ENCODE data around the gene NRBF2.

Gene NRBF2

GRCh38 chr10:63103971-63104409, 29.1 kb upstream of the NRBF2 start:
- ATAC-seq (ENCODE audit: insufficient read depth, low read depth) (no peak), DNase-seq (no peak)
- no peak overlapping the region for H3K27ac ChIP-seq (ENCODE audit: low read length)
- no peaks in the 10 kb centered on the region for H3K4me1 ChIP-seq (ENCODE audit: insufficient read depth, low read length)
- no peak overlapping the region for H3K9ac ChIP-seq (ENCODE audit: low read depth, low read length)
- no peak overlapping the region for H2AFZ ChIP-seq (ENCODE audit: low read depth, low read length)
- H3K4me3 ChIP-seq (ENCODE audit: low read depth in 1 of 2, low read length in 2 of 2) = no peak overlapping the region
- H3K79me2 ChIP-seq (ENCODE audit: insufficient read depth, low read length) = no peaks in the 10 kb centered on the region
- no peaks in the 10 kb centered on the region for H3K9me3 ChIP-seq (ENCODE audit: insufficient read depth, low read length, severe bottlenecking)
- TF ChIP-seq EZH2 (IDR thresholded peaks at IDR 0.05; ENCODE audit: borderline replicate concordance, low read depth, low read length, severe bottlenecking) (no peak), CTCF (IDR thresholded peaks at IDR 0.05; ENCODE audit: borderline replicate concordance, extremely low read depth, low read length, poor library complexity, severe bottlenecking) (no peak)
- H3K4me2 ChIP-seq (ENCODE audit: insufficient read depth, low read length) = no peak overlapping the region
- no peaks in the 10 kb centered on the region for H4K20me1 ChIP-seq (ENCODE audit: insufficient read depth, low read length)
- no peaks in the 10 kb centered on the region for H3K36me3 ChIP-seq (ENCODE audit: insufficient read depth, low read length)
- no peaks in the 10 kb centered on the region for H3K27me3 ChIP-seq (ENCODE audit: insufficient read depth, low read length, poor library complexity)

DNA sequence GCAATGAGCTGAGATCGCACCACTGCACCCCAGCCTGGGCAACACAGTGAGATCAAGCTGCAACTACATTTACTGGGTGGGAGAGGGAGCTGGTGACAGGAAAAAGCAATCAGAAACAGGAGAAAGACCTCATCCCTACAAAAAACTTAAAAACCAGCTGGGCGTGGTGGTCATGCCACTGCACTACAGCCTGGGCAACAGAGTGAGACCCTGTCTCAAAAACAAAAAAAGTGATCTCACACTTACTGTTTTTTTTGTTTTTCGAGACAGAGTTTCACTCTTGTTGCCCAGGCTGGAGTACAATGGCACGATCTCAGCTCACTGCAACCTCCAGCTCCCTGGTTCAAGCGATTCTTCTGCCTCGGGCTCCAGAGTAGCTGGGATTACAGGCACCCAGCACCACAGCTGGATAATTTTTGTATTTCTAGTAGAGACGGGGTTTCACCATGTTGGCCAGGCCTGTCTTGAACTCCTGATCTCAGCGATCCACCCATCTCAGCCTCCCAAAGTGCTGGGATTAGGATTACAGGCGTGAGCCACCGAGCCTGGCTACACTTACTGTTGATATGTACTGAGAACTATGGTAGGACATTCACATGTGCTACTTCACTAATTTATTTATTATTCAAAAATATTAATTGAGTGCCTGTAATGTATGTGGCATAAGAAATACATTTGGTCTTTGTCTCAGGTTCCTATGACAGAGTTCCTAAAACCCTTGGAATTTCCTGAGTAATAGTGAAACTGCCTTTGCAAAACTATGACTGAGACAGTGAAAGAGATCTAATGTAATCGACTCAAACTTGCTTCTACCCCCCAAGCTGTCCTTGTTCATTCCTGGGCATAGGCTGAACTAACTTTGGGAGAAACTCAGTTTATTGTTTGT, 27.7 kb upstream of the NRBF2 start:
- ATAC-seq (ENCODE audit: insufficient read depth, low read depth) (no peak), DNase-seq (no peak)
- Histone ChIP-seq H3K27ac (ENCODE audit: low read length) (no peak overlapping the region), H3K9me3 (ENCODE audit: insufficient read depth, low read length, severe bottlenecking) (no peaks in the 10 kb centered on the region), H3K4me1 (ENCODE audit: insufficient read depth, low read length) (no peaks in the 10 kb centered on the region), H3K36me3 (ENCODE audit: insufficient read depth, low read length) (no peaks in the 10 kb centered on the region), H3K27me3 (ENCODE audit: insufficient read depth, low read length, poor library complexity) (no peaks in the 10 kb centered on the region), H3K79me2 (ENCODE audit: insufficient read depth, low read length) (no peaks in the 10 kb centered on the region), H2AFZ (ENCODE audit: low read depth, low read length) (no peak overlapping the region), H4K20me1 (ENCODE audit: insufficient read depth, low read length) (no peaks in the 10 kb centered on the region), H3K4me3 (ENCODE audit: low read depth in 1 of 2, low read length in 2 of 2) (no peak overlapping the region), H3K9ac (ENCODE audit: low read depth, low read length) (no peak overlapping the region), H3K4me2 (ENCODE audit: insufficient read depth, low read length) (no peak overlapping the region)
- TF ChIP-seq EZH2 (IDR thresholded peaks at IDR 0.05; ENCODE audit: borderline replicate concordance, low read depth, low read length, severe bottlenecking) = no peak
- TF ChIP-seq CTCF (IDR thresholded peaks at IDR 0.05; ENCODE audit: borderline replicate concordance, extremely low read depth, low read length, poor library complexity, severe bottlenecking) = no peak

DNA sequence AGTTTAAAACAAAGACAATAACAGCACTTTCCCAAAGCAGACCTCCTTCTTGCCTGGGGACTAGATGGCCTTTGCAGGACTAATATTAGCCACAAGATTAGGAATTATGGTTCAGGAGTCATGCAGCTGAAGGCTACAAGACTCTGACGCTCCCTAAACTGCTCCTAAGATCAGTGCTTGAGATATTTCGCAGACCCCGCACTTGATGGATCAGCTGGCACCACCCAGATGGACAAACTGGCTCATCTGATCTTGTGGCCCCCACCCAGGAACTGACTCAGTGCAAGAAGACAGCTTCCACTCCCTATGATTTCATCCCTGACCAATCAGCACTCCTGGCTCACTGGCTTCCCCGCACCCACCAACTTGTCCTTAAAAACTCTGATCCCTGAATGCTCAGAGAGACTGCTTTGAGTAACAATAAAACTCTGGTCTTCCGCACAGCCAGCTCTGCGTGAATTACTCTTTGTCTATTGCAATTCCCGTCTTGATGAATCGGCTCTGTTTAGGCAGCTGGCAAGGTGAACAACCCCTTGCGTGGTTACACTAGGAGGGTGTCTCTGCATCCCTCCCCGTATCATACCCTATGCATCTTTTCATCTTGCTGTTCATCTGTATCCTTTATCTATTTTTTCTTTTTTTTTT, 26.9 kb upstream of the NRBF2 start:
- TF ChIP-seq EZH2 (IDR thresholded peaks at IDR 0.05; ENCODE audit: borderline replicate concordance, low read depth, low read length, severe bottlenecking) (no peak), CTCF (IDR thresholded peaks at IDR 0.05; ENCODE audit: borderline replicate concordance, extremely low read depth, low read length, poor library complexity, severe bottlenecking) (no peak)
- H4K20me1 ChIP-seq (ENCODE audit: insufficient read depth, low read length) = no peaks in the 10 kb centered on the region
- H3K36me3 ChIP-seq (ENCODE audit: insufficient read depth, low read length) = no peaks in the 10 kb centered on the region
- no peak overlapping the region for H2AFZ ChIP-seq (ENCODE audit: low read depth, low read length)
- H3K9ac ChIP-seq (ENCODE audit: low read depth, low read length) = no peak overlapping the region
- H3K4me2 ChIP-seq (ENCODE audit: insufficient read depth, low read length) = no peak overlapping the region
- H3K4me1 ChIP-seq (ENCODE audit: insufficient read depth, low read length) = no peaks in the 10 kb centered on the region
- no peak overlapping the region for H3K4me3 ChIP-seq (ENCODE audit: low read depth in 1 of 2, low read length in 2 of 2)
- H3K79me2 ChIP-seq (ENCODE audit: insufficient read depth, low read length) = no peaks in the 10 kb centered on the region
- no peaks in the 10 kb centered on the region for H3K27me3 ChIP-seq (ENCODE audit: insufficient read depth, low read length, poor library complexity)
- no peak overlapping the region for H3K27ac ChIP-seq (ENCODE audit: low read length)
- no peaks in the 10 kb centered on the region for H3K9me3 ChIP-seq (ENCODE audit: insufficient read depth, low read length, severe bottlenecking)
- ATAC-seq (ENCODE audit: insufficient read depth, low read depth) (no peak), DNase-seq (no peak)
